ENCODE data around the gene C5orf15. TPM values are rescaled to one million over a fixed set of nuclear protein-coding genes. Genes with fewer than 3 reads are reported as not detected.

C5orf15 gene
- total RNA-seq, 2 donors from 2014 or later = 24.0 to 29.2 TPM

- DNase-seq (ENCODE audit: low spot score) = no peak
- intact Hi-C loops (cut with DNase I) = loop anchor here in 1 of 2 donors (5.0 kb wide), 1 partner anchor 1391 kb away; no protein-coding TSS in a partner anchor
Observed at GRCh38 chr5:133928587-133929393, 39.6 kb downstream of the C5orf15 start.

- DNase-seq (ENCODE audit: low spot score) = no peak
- intact Hi-C loops (cut with DNase I) = loop anchor here in 1 of 2 donors (5.0 kb wide), 1 partner anchor 1390 kb away; no protein-coding TSS in a partner anchor
Observed at GRCh38 chr5:133927300-133928180, 40.9 kb downstream of the C5orf15 start.

GRCh38 chr5:133926489-133927299 is 41.7 kb downstream of the C5orf15 start:
- DNase-seq (ENCODE audit: low spot score) = no peak
- intact Hi-C loops (cut with DNase I) = loop anchor here in 1 of 2 donors (5.0 kb wide), 1 partner anchor 1389 kb away; no protein-coding TSS in a partner anchor

- no peak for DNase-seq (ENCODE audit: low spot score)
- intact Hi-C loops (cut with DNase I) = loop anchor here in 1 of 2 donors (5.0 kb wide), 1 partner anchor 1389 kb away; no protein-coding TSS in a partner anchor
Observed at GRCh38 chr5:133925866-133926488, 42.4 kb downstream of the C5orf15 start.

- no peak for DNase-seq (ENCODE audit: low spot score)
- intact Hi-C loops (cut with DNase I) = loop anchor here in 1 of 2 donors (5.0 kb wide), 1 partner anchor 1388 kb away; no protein-coding TSS in a partner anchor
Observed at GRCh38 chr5:133925269-133925668, 43.2 kb downstream of the C5orf15 start.

- intact Hi-C loops (cut with DNase I) = no loop called here
- no peak for DNase-seq (ENCODE audit: low spot score)
Observed at GRCh38 chr5:133924221-133924920, 44.1 kb downstream of the C5orf15 start.

GRCh38 chr5:133921979-133922378 is 46.4 kb downstream of the C5orf15 start:
- intact Hi-C loops (cut with DNase I) = no loop called here
- no peak for DNase-seq (ENCODE audit: low spot score)

GRCh38 chr5:133921069-133921468 is 47.4 kb downstream of the C5orf15 start:
- intact Hi-C loops (cut with DNase I) = no loop called here
- no peak for DNase-seq (ENCODE audit: low spot score)

GRCh38 chr5:133919148-133920136 is 49.0 kb downstream of the C5orf15 start:
- intact Hi-C loops (cut with DNase I) = no loop called here
- no peak for DNase-seq (ENCODE audit: low spot score)

GRCh38 chr5:133918731-133919130 is 49.7 kb downstream of the C5orf15 start:
- no peak for DNase-seq (ENCODE audit: low spot score)

GRCh38 chr5:133918316-133918715 is 50.1 kb downstream of the C5orf15 start:
- DNase-seq (ENCODE audit: low spot score) = no peak
- intact Hi-C loops (cut with DNase I) = no loop called here

More at GRCh38 chr5:133918731-133919130, 49.7 kb downstream of the C5orf15 start:
- intact Hi-C loops (cut with DNase I) = no loop called here

GRCh38 chr5:133917785-133918184 is 50.6 kb downstream of the C5orf15 start:
- intact Hi-C loops (cut with DNase I) = no loop called here
- DNase-seq (ENCODE audit: low spot score) = no peak

- DNase-seq (ENCODE audit: low spot score) = no peak
- intact Hi-C loops (cut with DNase I) = no loop called here
Observed at GRCh38 chr5:133916914-133917313, 51.5 kb downstream of the C5orf15 start.

- intact Hi-C loops (cut with DNase I) = no loop called here
- DNase-seq (ENCODE audit: low spot score) = no peak
Observed at GRCh38 chr5:133916479-133916878, 51.9 kb downstream of the C5orf15 start.

- no peak for DNase-seq (ENCODE audit: low spot score)
- intact Hi-C loops (cut with DNase I) = no loop called here
Observed at GRCh38 chr5:133914434-133914833, 54.0 kb downstream of the C5orf15 start.

GRCh38 chr5:133913413-133914155 is 54.8 kb downstream of the C5orf15 start:
- DNase-seq (ENCODE audit: low spot score) = no peak
- intact Hi-C loops (cut with DNase I) = no loop called here

All from posterior vena cava (tissue), 2 donors.